GM19395 (cell line): ENCODE measurements around the gene SLC35G2.
A peak's percentile ranks its signal among the peaks of the same experiment; 100 is the strongest.
"Not testable (repeated sequence)": the region's sequence is repeated elsewhere in the genome, so short reads cannot be mapped to it uniquely, and the experiment has no call there.

Experiments used
- ATAC-seq: cut with Tn5 transposase; IDR thresholded peaks from one replicate; pipeline ENCODE4 v1.9.1; 2021; ENCODE audit warnings: mild to moderate bottlenecking, moderate library complexity; ENCODE audit not compliant: unreplicated experiment

SLC35G2 gene

GRCh38 chr3:136818769-136819391 lies at the start of gene SLC35G2:
Gene SLC35G2 (plus strand): TSS chr3:136819126. CDS start chr3:136854461, 35,335 bp downstream.
- ATAC-seq, result no peak

GRCh38 chr3:136772709-136773108 lies 46.2 kb upstream of the SLC35G2 start:
- no peak for ATAC-seq

- ATAC-seq, result no peak
Observed at GRCh38 chr3:136778865-136779264, 40.1 kb upstream of the SLC35G2 start.

- ATAC-seq, result no peak
Observed at GRCh38 chr3:136780741-136781140, 38.2 kb upstream of the SLC35G2 start.

- ATAC-seq, result no peak
Observed at GRCh38 chr3:136783708-136784191, 35.2 kb upstream of the SLC35G2 start.

GRCh38 chr3:136787349-136787748 lies 31.6 kb upstream of the SLC35G2 start:
- ATAC-seq, result peak; percentile 87

GRCh38 chr3:136788154-136788553 lies 30.8 kb upstream of the SLC35G2 start:
- ATAC-seq, result no peak

GRCh38 chr3:136789976-136790375 lies 28.9 kb upstream of the SLC35G2 start:
- ATAC-seq, result no peak

GRCh38 chr3:136790786-136791185 lies 28.1 kb upstream of the SLC35G2 start:
- no peak for ATAC-seq

GRCh38 chr3:136792556-136793330 lies 26.2 kb upstream of the SLC35G2 start:
- ATAC-seq, result no peak

GRCh38 chr3:136801146-136801545 lies 17.8 kb upstream of the SLC35G2 start:
- ATAC-seq, result not testable (repeated sequence)

GRCh38 chr3:136802481-136802996 lies 16.4 kb upstream of the SLC35G2 start:
- no peak for ATAC-seq

GRCh38 chr3:136804141-136804540 lies 14.8 kb upstream of the SLC35G2 start:
- no peak for ATAC-seq

GRCh38 chr3:136804813-136805212 lies 14.1 kb upstream of the SLC35G2 start:
- no peak for ATAC-seq

GRCh38 chr3:136805795-136806194 lies 13.1 kb upstream of the SLC35G2 start:
- ATAC-seq, result no peak

- no peak for ATAC-seq
Observed at GRCh38 chr3:136811701-136812100, 7.2 kb upstream of the SLC35G2 start.

GRCh38 chr3:136817448-136817847 lies 1.5 kb upstream of the SLC35G2 start:
- ATAC-seq, result no peak

- no peak for ATAC-seq
Observed at GRCh38 chr3:136818191-136818768, 646 bp upstream of the SLC35G2 start.

- no peak for ATAC-seq
Observed at GRCh38 chr3:136819392-136819730, 435 bp downstream of the SLC35G2 start.

- ATAC-seq, result no peak
Observed at GRCh38 chr3:136819731-136820679, 1.1 kb downstream of the SLC35G2 start.

GRCh38 chr3:136831461-136831860 lies 12.5 kb downstream of the SLC35G2 start:
- ATAC-seq, result no peak
